ENCODE data around the gene CYFIP1. TPM values are rescaled to one million over a fixed set of nuclear protein-coding genes. Genes with fewer than 3 reads are reported as not detected.

Gene CYFIP1
- total RNA-seq, 1 experiment from 2014 or later: 37.4 TPM

GRCh38 chr15:22881739-22882440, 98.3 kb downstream of the CYFIP1 start:
- in situ Hi-C loops (cut with HindIII; ENCODE audit: low pct_unique_long_range_greater_than_20kb, low sequenced_read_pairs): no loop called here
- no peak for DNase-seq (ENCODE audit: low read depth)

- in situ Hi-C loops (cut with HindIII; ENCODE audit: low pct_unique_long_range_greater_than_20kb, low sequenced_read_pairs): no loop called here
- no peak for DNase-seq (ENCODE audit: low read depth)
These were observed 99.0 kb downstream of the CYFIP1 start for GRCh38 chr15:22880981-22881738.

- in situ Hi-C loops (cut with HindIII; ENCODE audit: low pct_unique_long_range_greater_than_20kb, low sequenced_read_pairs): no loop called here
These were observed 99.8 kb downstream of the CYFIP1 start for GRCh38 chr15:22880068-22880980.

GRCh38 chr15:22878103-22878502, 102.1 kb downstream of the CYFIP1 start:
- in situ Hi-C loops (cut with HindIII; ENCODE audit: low pct_unique_long_range_greater_than_20kb, low sequenced_read_pairs): no loop called here
- DNase-seq (ENCODE audit: low read depth): no peak

More at GRCh38 chr15:22880068-22880980, 99.8 kb downstream of the CYFIP1 start:
- DNase-seq (ENCODE audit: low read depth): no peak

GRCh38 chr15:22877607-22878006, 102.6 kb downstream of the CYFIP1 start:
- in situ Hi-C loops (cut with HindIII; ENCODE audit: low pct_unique_long_range_greater_than_20kb, low sequenced_read_pairs): no loop called here
- DNase-seq (ENCODE audit: low read depth): no peak

- no peak for DNase-seq (ENCODE audit: low read depth)
- in situ Hi-C loops (cut with HindIII; ENCODE audit: low pct_unique_long_range_greater_than_20kb, low sequenced_read_pairs): no loop called here
These were observed 103.1 kb downstream of the CYFIP1 start for GRCh38 chr15:22877117-22877516.

GRCh38 chr15:22874966-22875365, 105.2 kb downstream of the CYFIP1 start:
- DNase-seq (ENCODE audit: low read depth): no peak
- in situ Hi-C loops (cut with HindIII; ENCODE audit: low pct_unique_long_range_greater_than_20kb, low sequenced_read_pairs): no loop called here

- in situ Hi-C loops (cut with HindIII; ENCODE audit: low pct_unique_long_range_greater_than_20kb, low sequenced_read_pairs): no loop called here
- DNase-seq (ENCODE audit: low read depth): no peak
These were observed 105.9 kb downstream of the CYFIP1 start for GRCh38 chr15:22874256-22874655.

- no peak for DNase-seq (ENCODE audit: low read depth)
- in situ Hi-C loops (cut with HindIII; ENCODE audit: low pct_unique_long_range_greater_than_20kb, low sequenced_read_pairs): no loop called here
These were observed 106.3 kb downstream of the CYFIP1 start for GRCh38 chr15:22873841-22874240.

GRCh38 chr15:22872936-22873701, 107.0 kb downstream of the CYFIP1 start:
- DNase-seq (ENCODE audit: low read depth): no peak
- in situ Hi-C loops (cut with HindIII; ENCODE audit: low pct_unique_long_range_greater_than_20kb, low sequenced_read_pairs): no loop called here

- no peak for DNase-seq (ENCODE audit: low read depth)
- in situ Hi-C loops (cut with HindIII; ENCODE audit: low pct_unique_long_range_greater_than_20kb, low sequenced_read_pairs): no loop called here
These were observed 108.6 kb downstream of the CYFIP1 start for GRCh38 chr15:22871481-22872086.

- DNase-seq (ENCODE audit: low read depth): no peak
- in situ Hi-C loops (cut with HindIII; ENCODE audit: low pct_unique_long_range_greater_than_20kb, low sequenced_read_pairs): no loop called here
These were observed 109.3 kb downstream of the CYFIP1 start for GRCh38 chr15:22870865-22871264.

- in situ Hi-C loops (cut with HindIII; ENCODE audit: low pct_unique_long_range_greater_than_20kb, low sequenced_read_pairs): no loop called here
- DNase-seq (ENCODE audit: low read depth): no peak
These were observed 110.3 kb downstream of the CYFIP1 start for GRCh38 chr15:22869856-22870255.

- DNase-seq (ENCODE audit: low read depth): no peak
- in situ Hi-C loops (cut with HindIII; ENCODE audit: low pct_unique_long_range_greater_than_20kb, low sequenced_read_pairs): no loop called here
These were observed 111.2 kb downstream of the CYFIP1 start for GRCh38 chr15:22868928-22869327.

GRCh38 chr15:22868495-22868894, 111.7 kb downstream of the CYFIP1 start:
- DNase-seq (ENCODE audit: low read depth): no peak
- in situ Hi-C loops (cut with HindIII; ENCODE audit: low pct_unique_long_range_greater_than_20kb, low sequenced_read_pairs): no loop called here

GRCh38 chr15:22867886-22868285, 112.3 kb downstream of the CYFIP1 start:
- no peak for DNase-seq (ENCODE audit: low read depth)
- in situ Hi-C loops (cut with HindIII; ENCODE audit: low pct_unique_long_range_greater_than_20kb, low sequenced_read_pairs): no loop called here

- DNase-seq (ENCODE audit: low read depth): no peak
These were observed 114.1 kb downstream of the CYFIP1 start for GRCh38 chr15:22866079-22866478.

GRCh38 chr15:22863356-22863755, 116.8 kb downstream of the CYFIP1 start:
- no peak for DNase-seq (ENCODE audit: low read depth)
- in situ Hi-C loops (cut with HindIII; ENCODE audit: low pct_unique_long_range_greater_than_20kb, low sequenced_read_pairs): no loop called here

More at GRCh38 chr15:22866079-22866478, 114.1 kb downstream of the CYFIP1 start:
- in situ Hi-C loops (cut with HindIII; ENCODE audit: low pct_unique_long_range_greater_than_20kb, low sequenced_read_pairs): no loop called here
